HG02885 (cell line): ENCODE data around the gene POTEF.
A peak's percentile ranks its signal among the peaks of the same experiment; 100 is the strongest.
"Not testable (repeated sequence)": the region's sequence is repeated elsewhere in the genome, so short reads cannot be mapped to it uniquely, and the experiment has no call there.

Source experiments
- ATAC-seq: cut with Tn5 transposase; IDR thresholded peaks from one replicate; pipeline ENCODE4 v1.9.1; 2021; ENCODE audit warnings: mild to moderate bottlenecking; ENCODE audit not compliant: unreplicated experiment, poor library complexity

POTEF gene

GRCh38 chr2:130129120-130129829 lies at the start of gene POTEF:
TSS of gene POTEF (minus strand) at chr2:130129222. CDS start at chr2:130120515, 8,707 bp downstream.
- ATAC-seq, result not testable (repeated sequence)

DNA sequence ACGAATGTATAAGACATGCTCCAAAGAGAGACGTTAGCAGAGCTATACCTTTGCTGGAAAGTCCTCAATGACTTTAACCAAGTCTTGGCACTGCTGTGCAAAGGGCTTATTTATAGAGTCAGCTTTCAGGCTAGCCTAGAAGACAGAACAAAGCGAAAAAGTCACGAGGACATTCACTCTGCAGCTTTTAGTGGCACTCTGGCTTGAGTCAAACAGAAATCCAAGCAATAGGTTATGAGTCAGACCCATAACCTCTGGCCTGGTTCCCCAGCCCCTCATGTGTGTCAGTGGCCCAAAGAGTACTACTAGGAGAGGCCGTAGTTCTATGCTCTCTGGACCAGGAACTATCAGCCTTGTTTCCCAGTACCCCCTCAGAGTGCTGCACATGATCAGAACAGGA lies 45.8 kb upstream of the POTEF start:
- peak; percentile 89 for ATAC-seq

GRCh38 chr2:130169896-130170295 lies 40.9 kb upstream of the POTEF start:
- no peak for ATAC-seq

- ATAC-seq, result not testable (repeated sequence)
These were observed 40.1 kb upstream of the POTEF start for GRCh38 chr2:130169163-130169562.

- ATAC-seq, result not testable (repeated sequence)
These were observed 37.6 kb upstream of the POTEF start for GRCh38 chr2:130166611-130167010.

DNA sequence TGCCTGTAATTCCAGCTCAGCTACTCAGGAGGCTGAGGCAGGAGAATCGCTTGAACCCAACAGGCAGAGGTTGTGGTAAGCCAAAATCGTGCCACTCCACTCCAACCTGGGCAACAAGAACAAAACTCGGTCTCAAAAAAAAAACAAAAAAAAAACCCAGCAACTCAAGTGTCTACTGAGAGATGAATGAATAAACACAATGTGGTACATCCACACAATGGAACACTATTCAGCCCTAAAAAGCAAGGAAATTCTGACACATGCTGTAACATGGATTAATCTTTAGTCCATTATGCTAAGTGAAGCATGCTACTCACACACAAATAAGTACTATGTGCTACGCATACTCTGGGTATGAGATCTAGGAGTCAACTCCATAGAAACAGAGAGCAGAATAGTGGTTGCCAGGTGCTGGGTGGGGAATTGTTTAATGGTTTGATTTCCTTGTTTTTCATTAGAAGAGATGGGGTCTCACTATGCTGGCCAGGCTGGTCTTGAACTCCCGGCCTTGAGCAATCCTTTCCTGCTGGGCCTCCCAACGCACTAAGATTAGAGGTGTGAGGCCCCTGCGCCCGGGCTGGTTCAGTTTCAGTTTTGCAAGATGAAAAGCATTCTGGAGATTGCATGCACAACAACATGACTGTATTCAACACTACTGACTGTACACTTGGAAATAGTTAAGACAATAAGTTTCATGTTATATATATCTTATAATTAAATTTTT lies 36.4 kb upstream of the POTEF start:
- ATAC-seq, result no peak

- no peak for ATAC-seq
These were observed 33.9 kb upstream of the POTEF start for GRCh38 chr2:130162968-130163367.

GRCh38 chr2:130162486-130162885 lies 33.5 kb upstream of the POTEF start:
- ATAC-seq, result not testable (repeated sequence)

- ATAC-seq, result not testable (repeated sequence)
These were observed 32.0 kb upstream of the POTEF start for GRCh38 chr2:130160838-130161705.

DNA sequence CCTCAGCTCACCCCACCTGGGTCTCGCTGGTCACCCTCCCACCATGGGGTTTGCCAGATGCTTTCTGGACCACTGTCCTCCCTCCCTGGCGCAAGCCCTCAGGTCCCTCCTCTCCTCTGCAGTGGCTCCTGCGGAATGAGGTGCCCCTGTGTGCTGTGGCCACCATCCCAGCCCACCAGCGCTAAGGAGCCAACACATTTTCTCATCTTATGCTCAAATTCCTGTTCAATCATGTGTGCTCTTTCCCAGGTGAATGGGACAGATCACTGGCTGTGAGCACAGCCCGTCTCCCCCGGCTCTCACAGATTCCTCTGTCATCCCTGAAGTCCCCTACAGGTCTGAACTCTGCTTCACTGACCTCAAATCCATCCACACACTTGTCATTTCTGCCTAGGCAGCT lies 31.1 kb upstream of the POTEF start:
- no peak for ATAC-seq

DNA sequence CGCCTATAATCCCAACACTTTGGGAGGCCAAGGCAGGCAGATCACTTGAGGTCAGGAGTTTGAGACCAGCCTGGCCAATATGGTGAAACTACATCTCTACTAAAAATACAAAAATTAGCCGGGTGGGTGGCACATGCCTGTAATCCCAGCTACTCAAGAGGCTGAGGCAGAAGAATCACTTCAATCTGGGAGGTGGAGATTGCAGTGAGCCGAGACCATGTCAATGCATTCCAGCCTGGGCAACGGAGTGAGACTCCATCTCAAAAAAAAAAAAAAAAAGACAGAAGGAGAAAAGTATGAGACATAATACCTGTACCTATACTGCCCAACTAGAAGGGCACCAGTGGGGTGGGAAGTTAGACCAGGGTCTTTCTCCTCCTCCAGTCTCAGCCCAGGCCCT lies 30.4 kb upstream of the POTEF start:
- not testable (repeated sequence) for ATAC-seq

- no peak for ATAC-seq
These were observed 29.6 kb upstream of the POTEF start for GRCh38 chr2:130158631-130159030.

- peak; percentile 85 for ATAC-seq
These were observed 28.9 kb upstream of the POTEF start for GRCh38 chr2:130157825-130158514.

DNA sequence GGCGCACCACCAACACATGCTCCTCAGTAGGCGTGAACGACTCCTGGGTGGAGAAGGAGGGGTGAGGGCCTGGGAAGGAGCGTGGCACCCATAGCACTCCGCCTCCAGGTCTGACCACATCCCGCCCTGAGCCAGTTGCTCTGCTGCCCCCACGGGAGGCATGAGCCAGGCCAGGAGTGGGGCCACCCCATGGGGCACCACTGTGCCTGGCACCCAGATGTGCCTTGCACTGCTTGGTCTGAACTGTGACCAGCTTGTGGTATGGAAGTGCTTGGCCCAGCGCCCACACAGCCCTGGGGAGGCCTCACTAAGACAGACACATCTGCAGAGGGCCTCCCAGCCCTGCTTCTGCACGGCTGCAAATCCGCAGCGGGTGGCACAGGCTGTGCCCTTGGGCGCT lies 28.3 kb upstream of the POTEF start:
- peak; percentile 28 for ATAC-seq

- ATAC-seq, result no peak
These were observed 27.6 kb upstream of the POTEF start for GRCh38 chr2:130156624-130157004.

GRCh38 chr2:130155956-130156623 lies 27.1 kb upstream of the POTEF start:
- not testable (repeated sequence) for ATAC-seq

GRCh38 chr2:130154773-130155765 lies 26.0 kb upstream of the POTEF start:
- no peak for ATAC-seq

DNA sequence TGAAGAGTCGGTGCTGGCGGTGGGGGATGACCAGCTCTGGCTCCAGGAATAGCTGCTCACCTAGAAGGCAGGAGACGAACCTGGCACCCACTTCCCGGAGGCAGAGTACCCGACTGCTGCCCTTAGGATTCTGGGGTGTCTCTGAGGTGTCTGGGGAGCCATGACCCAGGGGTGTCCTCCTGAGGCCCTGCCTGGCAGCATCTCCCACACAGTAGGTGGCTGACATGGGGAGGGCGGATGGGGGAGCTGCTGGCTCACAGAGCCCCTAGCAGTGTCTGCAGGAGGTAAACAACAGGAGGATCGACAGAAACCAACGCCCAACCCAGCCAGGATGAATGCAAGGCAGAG lies 25.4 kb upstream of the POTEF start:
- ATAC-seq, result not testable (repeated sequence)
